BE2C (cell line): ENCODE data around the gene PRUNE1.

Experiments
- DNase-seq: peaks from one replicate; pipeline ENCODE4 v3.0.0-alpha.2; 2020
- H3K27me3 ChIP-seq: fragments of 250-450 bp; sonication (Bioruptor Pico); 2 replicates; pipeline ENCODE4 v1.5.1; 2020; ENCODE audit warnings: mild to moderate bottlenecking
- H3K36me3 ChIP-seq: fragments of 250-450 bp; sonication (Bioruptor Pico); 2 replicates; pipeline ENCODE4 v1.5.1; 2020; ENCODE audit warnings: mild to moderate bottlenecking
- H3K4me1 ChIP-seq: fragments of 250-450 bp; sonication (Bioruptor Pico); 2 replicates; pipeline ENCODE4 v1.5.1; 2020
- H3K4me3 ChIP-seq: 2 replicates; pipeline ENCODE4 v1.5.1; 2011; ENCODE audit warnings: low read depth, low read length
- H3K9me3 ChIP-seq: fragments of 250-450 bp; sonication (Bioruptor Pico); 2 replicates; pipeline ENCODE4 v1.5.1; 2020
- CTCF ChIP-seq: IDR thresholded peaks from 2 replicates; pipeline ENCODE4 v1.5.1; 2012; ENCODE audit warnings: mild to moderate bottlenecking, low read depth, low read length

Gene PRUNE1

DNA sequence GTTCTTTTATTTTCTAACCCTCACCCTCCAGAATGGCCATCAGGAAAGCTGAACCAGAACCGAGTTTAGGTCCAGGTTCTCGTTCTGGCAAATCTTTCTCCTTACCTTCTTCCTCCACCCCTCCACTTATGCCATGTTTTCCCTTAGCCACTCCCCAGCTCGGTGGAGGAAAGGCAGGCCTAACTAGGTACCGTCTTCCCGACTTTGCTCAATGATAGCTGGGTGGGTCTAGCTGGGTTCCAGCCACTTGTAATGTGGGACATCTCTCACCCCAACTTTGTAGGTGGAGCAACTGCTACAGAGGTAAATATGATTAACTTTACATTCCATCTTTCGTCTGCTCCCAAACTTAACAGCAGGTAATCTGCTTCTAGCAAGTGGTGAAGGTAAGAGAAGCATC, 28.8 kb downstream of the PRUNE1 start:
- Histone ChIP-seq H3K4me3 (no peak overlapping the region), H3K36me3 (no peaks in the 10 kb centered on the region; the same call in 1 of the 2 replicates), H3K27me3 (no peaks in the 10 kb centered on the region), H3K9me3 (no peaks in the 10 kb centered on the region; the same call in 1 of the 2 replicates), H3K4me1 (no peaks in the 10 kb centered on the region)
- DNase-seq = no peak
- TF ChIP-seq CTCF = no peak

DNA sequence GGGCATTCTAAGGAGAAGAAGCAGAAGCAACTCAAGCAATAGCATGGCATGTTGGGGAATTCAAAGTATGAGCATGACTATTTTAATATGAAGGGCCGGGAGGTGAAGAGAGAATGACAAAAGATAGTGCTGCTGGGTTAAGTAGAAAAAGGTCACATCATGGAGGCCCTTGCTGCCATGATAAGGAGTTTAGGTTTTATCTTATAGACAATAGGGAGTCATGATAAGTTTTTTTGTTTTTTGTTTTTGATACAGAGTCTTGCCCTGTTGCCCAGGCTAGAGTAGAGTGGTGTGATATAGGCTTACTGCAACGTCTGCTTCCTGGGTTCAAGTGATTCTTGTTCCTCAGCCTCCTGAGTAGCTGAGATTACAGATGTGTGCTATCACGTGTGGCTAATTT, 31.3 kb downstream of the PRUNE1 start:
- H3K9me3 ChIP-seq = no peaks in the 10 kb centered on the region; the same call in 1 of the 2 replicates
- H3K27me3 ChIP-seq = no peaks in the 10 kb centered on the region
- H3K4me3 ChIP-seq = no peak overlapping the region
- no peak for DNase-seq
- no peak for TF ChIP-seq CTCF
- no peaks in the 10 kb centered on the region for H3K4me1 ChIP-seq
- H3K36me3 ChIP-seq = no peaks in the 10 kb centered on the region; the same call in 1 of the 2 replicates

- no peaks in the 10 kb centered on the region for H3K27me3 ChIP-seq
- no peak for TF ChIP-seq CTCF
- H3K36me3 ChIP-seq = no peaks in the 10 kb centered on the region
- H3K9me3 ChIP-seq = no peaks in the 10 kb centered on the region; the same call in 1 of the 2 replicates
- no peak for DNase-seq
- no peaks in the 10 kb centered on the region for H3K4me1 ChIP-seq
- H3K4me3 ChIP-seq = no peak overlapping the region
These were observed 34.9 kb downstream of the PRUNE1 start for GRCh38 chr1:151043163-151043562.

DNA sequence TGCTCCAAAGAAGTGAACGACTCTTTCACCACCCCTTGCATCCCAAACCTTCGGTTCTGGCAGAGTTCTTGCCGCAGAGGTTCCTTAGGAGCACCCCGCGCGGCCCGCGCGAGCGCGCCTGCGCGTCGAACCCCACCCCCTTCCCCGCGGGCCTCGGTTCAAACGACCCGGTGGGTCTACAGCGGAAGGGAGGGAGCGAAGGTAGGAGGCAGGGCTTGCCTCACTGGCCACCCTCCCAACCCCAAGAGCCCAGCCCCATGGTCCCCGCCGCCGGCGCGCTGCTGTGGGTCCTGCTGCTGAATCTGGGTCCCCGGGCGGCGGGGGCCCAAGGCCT, 39.3 kb downstream of the PRUNE1 start, which contains the start of gene C1orf56:
Gene C1orf56, plus strand, starts transcription at position 161 of the 334 bp plus-strand sequence. Its CDS starts 97 bp downstream, at position 258.
- DNase-seq = peak; percentile 83
- Histone ChIP-seq H3K36me3 (peaks cover 6% of the 10 kb centered on the region; the same call in 1 of the 2 replicates), H3K9me3 (no peaks in the 10 kb centered on the region), H3K27me3 (no peaks in the 10 kb centered on the region), H3K4me3 (peak within 1 kb of the TSS; percentile 94), H3K4me1 (no peaks in the 10 kb centered on the region)
- TF ChIP-seq CTCF = no peak

GRCh38 chr1:151047925-151048644, 39.8 kb downstream of the PRUNE1 start:
- peak overlapping the region; percentile 94 for H3K4me3 ChIP-seq

More at GRCh38 chr1:151047925-151048644, 39.8 kb downstream of the PRUNE1 start:
- peak; percentile 79 for DNase-seq
- H3K27me3 ChIP-seq = no peaks in the 10 kb centered on the region
- H3K4me1 ChIP-seq = no peaks in the 10 kb centered on the region
- H3K9me3 ChIP-seq = no peaks in the 10 kb centered on the region
- peak; percentile 75 for TF ChIP-seq CTCF
- peaks cover 12% of the 10 kb centered on the region; the same call in 1 of the 2 replicates for H3K36me3 ChIP-seq
